PC-9 (cell line): ENCODE results near the gene TBRG4. TPM values are rescaled to one million over a fixed set of nuclear protein-coding genes. Genes with fewer than 3 reads are reported as not detected.

Experiments used
- BruUV-seq: library from RNA; stranded (reverse); fragments of 400-500 nt; replicated peaks from 2 replicates; lab custom pipeline; 2021; lab: Mats Ljungman, UMichigan
- CTCF ChIA-PET: fragments of 300-600 bp; sonication (Branson Sonifier 250); formaldehyde crosslinking; loops from one replicate; lab custom pipeline; 2022; ENCODE audit warnings: antibody characterized with exemption; lab: Charles Lee
- POLR2A ChIA-PET: fragments of 300-600 bp; sonication (Branson Sonifier 250); formaldehyde crosslinking; loops from one replicate; lab custom pipeline; 2022; ENCODE audit warnings: antibody characterized with exemption; ENCODE audit not compliant: unreplicated experiment; lab: Charles Lee
- DNase-seq, 2 experiments: peaks; one replicate each; pipeline versions ENCODE4 v3.0.0 to v3.0.0-alpha.2; 2015 to 2022; ENCODE audit warnings: mixed read lengths in 1 of 2
- H2AFZ ChIP-seq: fragments of 200-600 bp; sonication (generic); 2 replicates; pipeline ENCODE4 v1.8.1; 2017; ENCODE audit warnings: antibody characterized with exemption
- H3F3A ChIP-seq: fragments of 200-600 bp; sonication (generic); 2 replicates; pipeline ENCODE4 v1.8.1; 2017; ENCODE audit warnings: antibody characterized with exemption, mild to moderate bottlenecking, low read depth; ENCODE audit not compliant: insufficient read depth
- H3K27ac ChIP-seq: fragments of 200-600 bp; sonication (generic); 2 replicates; pipeline ENCODE4 v1.6.1; 2016; ENCODE audit warnings: mixed run types
- H3K27me3 ChIP-seq: fragments of 200-600 bp; sonication (generic); 2 replicates; pipeline ENCODE4 v1.6.1; 2016; ENCODE audit warnings: low read depth, mixed run types; ENCODE audit not compliant: insufficient read depth
- H3K36me3 ChIP-seq: fragments of 200-600 bp; sonication (generic); 2 replicates; pipeline ENCODE4 v1.6.1; 2016; ENCODE audit warnings: low read depth, mixed run types
- H3K4me1 ChIP-seq: fragments of 200-600 bp; sonication (generic); replicated peaks from 2 replicates; pipeline ENCODE4 v1.6.1; 2016; ENCODE audit warnings: mixed run types; ENCODE audit not compliant: insufficient read depth
- H3K4me2 ChIP-seq: fragments of 200-600 bp; sonication (generic); 2 replicates; pipeline ENCODE4 v1.6.1; 2017; ENCODE audit warnings: mixed run types
- H3K4me3 ChIP-seq: fragments of 200-600 bp; sonication (generic); 2 replicates; pipeline ENCODE4 v1.6.1; 2016; ENCODE audit warnings: mixed run types
- H3K79me2 ChIP-seq: fragments of 200-600 bp; sonication (generic); 2 replicates; pipeline ENCODE4 v1.6.1; 2017; ENCODE audit warnings: low read depth, mixed run types
- H3K9me2 ChIP-seq: fragments of 200-600 bp; sonication (generic); 2 replicates; pipeline ENCODE4 v1.8.1; 2017; ENCODE audit warnings: mild to moderate bottlenecking; ENCODE audit not compliant: insufficient read depth
- H3K9me3 ChIP-seq: fragments of 200-600 bp; sonication (generic); 2 replicates; pipeline ENCODE4 v1.8.1; 2016; ENCODE audit warnings: low read depth; ENCODE audit not compliant: insufficient read depth
- H4K20me1 ChIP-seq: fragments of 200-600 bp; sonication (generic); 2 replicates; pipeline ENCODE4 v1.8.1; 2017; ENCODE audit not compliant: insufficient read depth
- EZH2 ChIP-seq: fragments of 200-600 bp; sonication (generic); IDR thresholded peaks from 2 replicates; pipeline ENCODE4 v1.8.0; 2017; ENCODE audit warnings: antibody characterized with exemption, low read depth
- intact Hi-C: fragments of 100-400 bp; cut with micrococcal nuclease; formaldehyde crosslinking; loops from one replicate; pipeline ENCODE4 v1.10.0; 2022; ENCODE audit not compliant: unreplicated experiment
- total RNA-seq: library from RNA; stranded (reverse); gene quantifications from 2 replicates; pipeline ENCODE4 v1.2.3, GENCODE V29; 2021
- TF ChIP-seq, protein P1 (sequence below): fragments of 200-600 bp; sonication (generic); conservative IDR thresholded peaks from 2 replicates; pipeline ENCODE4 v1.6.1; 2017; ENCODE audit warnings: mixed run types, antibody characterized with exemption, mild to moderate bottlenecking, moderate library complexity

TBRG4 gene
- total RNA-seq, 1 experiment from 2014 or later, result 120 TPM

GRCh38 chr7:45151131-45151684 lies 39.7 kb upstream of the TBRG4 start:
- H3K9me2 ChIP-seq, result no peaks in the 10 kb centered on the region
- H3K4me3 ChIP-seq, result no peak overlapping the region
- no peaks in the 10 kb centered on the region for H3K36me3 ChIP-seq
- no peaks in the 10 kb centered on the region for H3K4me1 ChIP-seq
- no TSS peak for BruUV-seq
- intact Hi-C loops, result loop anchor here (10.0 kb wide), 1 partner anchor 1204 kb away; no protein-coding TSS in a partner anchor
- H3K79me2 ChIP-seq, result no peaks in the 10 kb centered on the region
- no peak overlapping the region for H3K4me2 ChIP-seq
- H3K9me3 ChIP-seq, result no peaks in the 10 kb centered on the region
- DNase-seq, result no peak
- no peak overlapping the region for H2AFZ ChIP-seq
- H3K27me3 ChIP-seq, result peaks cover 41% of the 10 kb centered on the region
- no peaks in the 10 kb centered on the region for H3F3A ChIP-seq
- H4K20me1 ChIP-seq, result no peaks in the 10 kb centered on the region
- H3K27ac ChIP-seq, result no peak overlapping the region
- TF ChIP-seq EZH2, result no peak
- TF ChIP-seq, protein P1, sequence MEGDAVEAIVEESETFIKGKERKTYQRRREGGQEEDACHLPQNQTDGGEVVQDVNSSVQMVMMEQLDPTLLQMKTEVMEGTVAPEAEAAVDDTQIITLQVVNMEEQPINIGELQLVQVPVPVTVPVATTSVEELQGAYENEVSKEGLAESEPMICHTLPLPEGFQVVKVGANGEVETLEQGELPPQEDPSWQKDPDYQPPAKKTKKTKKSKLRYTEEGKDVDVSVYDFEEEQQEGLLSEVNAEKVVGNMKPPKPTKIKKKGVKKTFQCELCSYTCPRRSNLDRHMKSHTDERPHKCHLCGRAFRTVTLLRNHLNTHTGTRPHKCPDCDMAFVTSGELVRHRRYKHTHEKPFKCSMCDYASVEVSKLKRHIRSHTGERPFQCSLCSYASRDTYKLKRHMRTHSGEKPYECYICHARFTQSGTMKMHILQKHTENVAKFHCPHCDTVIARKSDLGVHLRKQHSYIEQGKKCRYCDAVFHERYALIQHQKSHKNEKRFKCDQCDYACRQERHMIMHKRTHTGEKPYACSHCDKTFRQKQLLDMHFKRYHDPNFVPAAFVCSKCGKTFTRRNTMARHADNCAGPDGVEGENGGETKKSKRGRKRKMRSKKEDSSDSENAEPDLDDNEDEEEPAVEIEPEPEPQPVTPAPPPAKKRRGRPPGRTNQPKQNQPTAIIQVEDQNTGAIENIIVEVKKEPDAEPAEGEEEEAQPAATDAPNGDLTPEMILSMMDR, result no peak
- POLR2A ChIA-PET, result no interaction called here
- CTCF ChIA-PET, result no interaction called here

GRCh38 chr7:45150199-45150598 lies 38.7 kb upstream of the TBRG4 start:
- DNase-seq, result no peak
- no peak overlapping the region for H2AFZ ChIP-seq
- no peaks in the 10 kb centered on the region for H3F3A ChIP-seq
- H3K4me3 ChIP-seq, result no peak overlapping the region
- peaks cover 50% of the 10 kb centered on the region for H3K27me3 ChIP-seq
- CTCF ChIA-PET, result no interaction called here
- intact Hi-C loops, result loop anchor here (10.0 kb wide), 1 partner anchor 1205 kb away; no protein-coding TSS in a partner anchor
- H3K9me2 ChIP-seq, result no peaks in the 10 kb centered on the region
- TF ChIP-seq EZH2, result no peak
- TF ChIP-seq, protein P1, result no peak
- H4K20me1 ChIP-seq, result no peaks in the 10 kb centered on the region
- H3K36me3 ChIP-seq, result no peaks in the 10 kb centered on the region
- BruUV-seq, result no TSS peak
- no peaks in the 10 kb centered on the region for H3K9me3 ChIP-seq
- POLR2A ChIA-PET, result no interaction called here
- no peak overlapping the region for H3K27ac ChIP-seq
- no peaks in the 10 kb centered on the region for H3K79me2 ChIP-seq
- no peak overlapping the region for H3K4me2 ChIP-seq
- H3K4me1 ChIP-seq, result no peaks in the 10 kb centered on the region

GRCh38 chr7:45149606-45150005 lies 38.1 kb upstream of the TBRG4 start:
- DNase-seq, result no peak
- TF ChIP-seq, protein P1, result no peak
- CTCF ChIA-PET, result no interaction called here
- POLR2A ChIA-PET, result no interaction called here
- intact Hi-C loops, result loop anchor here (10.0 kb wide), 1 partner anchor 1205 kb away; no protein-coding TSS in a partner anchor
- Histone ChIP-seq H3K4me2 (no peak overlapping the region), H4K20me1 (no peaks in the 10 kb centered on the region), H2AFZ (no peak overlapping the region), H3K27me3 (peaks cover 52% of the 10 kb centered on the region), H3F3A (no peaks in the 10 kb centered on the region), H3K36me3 (no peaks in the 10 kb centered on the region), H3K9me2 (no peaks in the 10 kb centered on the region), H3K9me3 (no peaks in the 10 kb centered on the region), H3K27ac (no peak overlapping the region), H3K4me1 (no peaks in the 10 kb centered on the region), H3K79me2 (no peaks in the 10 kb centered on the region), H3K4me3 (no peak overlapping the region)
- no TSS peak for BruUV-seq
